ENCODE measurements around the gene SBNO1. TPM values are rescaled to one million over a fixed set of nuclear protein-coding genes. Genes with fewer than 3 reads are reported as not detected.
"Not testable (repeated sequence)": the region's sequence is repeated elsewhere in the genome, so short reads cannot be mapped to it uniquely, and the experiment has no call there.

SBNO1 gene
- 24.7 TPM for polyA plus RNA-seq (2013, experiment 1 of 2)
- 26.0 TPM for polyA plus RNA-seq (2013, experiment 2 of 2)

DNA sequence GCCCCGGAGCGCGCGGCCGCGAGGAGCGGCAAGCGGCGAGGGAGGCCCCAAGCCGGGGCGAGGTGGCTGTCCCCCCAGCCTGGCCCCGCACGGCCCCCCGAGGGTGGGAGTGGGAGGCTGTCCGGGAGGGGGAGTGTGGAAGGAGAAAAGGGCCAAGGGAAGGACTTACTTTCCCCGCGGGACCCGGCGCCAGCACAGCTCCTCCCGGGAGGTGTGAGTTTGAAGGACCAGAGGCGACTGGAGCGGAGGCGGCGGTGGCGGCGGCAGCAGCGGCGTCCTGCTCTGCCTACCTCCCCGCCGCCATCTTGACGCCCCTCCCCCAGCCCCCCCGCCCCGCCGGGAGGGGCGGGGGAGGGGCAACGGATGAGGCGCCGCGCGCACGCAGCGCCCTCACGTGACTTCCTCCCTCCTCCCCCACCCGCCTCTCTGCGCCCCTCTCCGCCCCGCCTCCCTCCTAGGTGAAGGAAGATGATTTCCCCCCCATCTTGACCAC is at the start of gene SBNO1:
TSS of gene SBNO1 (minus strand) at position 316 of the 493 bp plus-strand sequence. CDS start 14,406 bp downstream, outside the sequence.
- H3K4me2 ChIP-seq (ENCODE audit: insufficient read depth, low read length, poor library complexity, severe bottlenecking), result peak within 1 kb of the TSS; percentile 68
- no peak within 1 kb of the TSS for H4K8ac ChIP-seq (ENCODE audit: low read depth, low read length)
- H3K27ac ChIP-seq (replicated peaks; ENCODE audit: low read length), result peak within 1 kb of the TSS; percentile 85
- H2BK120ac ChIP-seq (ENCODE audit: low read depth, low read length), result peak within 1 kb of the TSS; percentile 95
- H2BK5ac ChIP-seq (ENCODE audit: low read length), result peak within 1 kb of the TSS; percentile 99
- H2BK15ac ChIP-seq (ENCODE audit: low read length), result peak within 1 kb of the TSS; percentile 71
- peaks cover 5 to 8% of the 10 kb centered on the region in 2 donors for H3K4me1 ChIP-seq (ENCODE audit: control insufficient read depth in 2 of 2, insufficient read depth in 1 of 2, low read depth in 1 of 2, low read length in 2 of 2)
- H3K18ac ChIP-seq (ENCODE audit: low read length), result peak within 1 kb of the TSS; percentile 98
- no peaks in the 10 kb centered on the region for H3K9me3 ChIP-seq (replicated peaks in 1 of 2; ENCODE audit: control insufficient read depth in 2 of 2, insufficient read depth in 1 of 2, low read depth in 1 of 2, low read length in 2 of 2)
- WGBS, 2 donors (ENCODE audit: extremely low coverage in 2 of 2, insufficient read length in 2 of 2, insufficient replicate concordance in 1 of 2), result no CpG with 5 or more reads among the region's 47 CpGs
- H3K14ac ChIP-seq (ENCODE audit: low read length), result peak within 1 kb of the TSS; percentile 40
- peak within 1 kb of the TSS; percentile 79 for H2AK5ac ChIP-seq (ENCODE audit: low read depth, low read length)
- H2BK12ac ChIP-seq (ENCODE audit: low read length), result peak within 1 kb of the TSS; percentile 22
- peaks cover 0 to 12% of the 10 kb centered on the region in 2 donors for H3K36me3 ChIP-seq (replicated peaks in 1 of 2; ENCODE audit: control insufficient read depth in 2 of 2, insufficient read depth in 2 of 2, low read length in 2 of 2)
- no peaks in the 10 kb centered on the region for H3K27me3 ChIP-seq (ENCODE audit: control insufficient read depth in 3 of 3, insufficient read depth in 3 of 3, low read depth in 1 of 3, low read length in 3 of 3)
- peak within 1 kb of the TSS; percentile 65 to 91 for H3K4me3 ChIP-seq (ENCODE audit: low read length in 2 of 2)
- no peak within 1 kb of the TSS for H4K91ac ChIP-seq (ENCODE audit: low read depth, low read length, poor library complexity)
- H2AFZ ChIP-seq (ENCODE audit: low read length), result peak within 1 kb of the TSS; percentile 94
- DNase-seq (ENCODE audit: low spot score), result peak; percentile 93
- peak within 1 kb of the TSS; percentile 58 for H3K23ac ChIP-seq (ENCODE audit: low read depth, low read length, poor library complexity)
- peak within 1 kb of the TSS; percentile 96 for H3K9ac ChIP-seq (ENCODE audit: low read depth, low read length, poor library complexity)
- H3K79me1 ChIP-seq (ENCODE audit: low read depth, low read length), result peaks cover 4% of the 10 kb centered on the region
- peak within 1 kb of the TSS; percentile 76 for H3K4ac ChIP-seq (ENCODE audit: low read length)

DNA sequence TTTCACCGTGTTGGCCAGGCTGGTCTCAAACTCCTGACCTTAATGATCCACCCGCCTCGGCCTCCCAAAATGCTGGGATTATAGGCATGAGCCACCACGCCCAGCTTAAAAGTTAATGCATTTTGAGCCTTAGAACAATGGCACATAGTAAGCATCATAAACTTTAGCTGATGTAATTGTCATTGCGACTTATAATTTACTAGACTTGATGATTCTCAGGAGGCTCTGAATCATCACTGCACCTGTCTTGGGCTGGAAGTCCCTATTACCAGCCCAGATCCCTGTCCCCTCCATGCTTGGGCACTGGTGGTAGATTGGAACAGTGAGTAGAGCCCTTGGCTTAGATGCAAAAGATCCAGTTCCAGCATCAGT is 45.4 kb upstream of the SBNO1 start:
- Histone ChIP-seq H3K9ac (ENCODE audit: low read depth, low read length, poor library complexity) (no peak overlapping the region), H3K23ac (ENCODE audit: low read depth, low read length, poor library complexity) (no peak overlapping the region), H3K4me1 (ENCODE audit: control insufficient read depth in 2 of 2, insufficient read depth in 1 of 2, low read depth in 1 of 2, low read length in 2 of 2) (no peaks in the 10 kb centered on the region), H3K9me3 (replicated peaks in 1 of 2; ENCODE audit: control insufficient read depth in 2 of 2, insufficient read depth in 1 of 2, low read depth in 1 of 2, low read length in 2 of 2) (no peaks in the 10 kb centered on the region), H3K79me1 (ENCODE audit: low read depth, low read length) (peaks cover 2% of the 10 kb centered on the region), H3K36me3 (replicated peaks in 1 of 2; ENCODE audit: control insufficient read depth in 2 of 2, insufficient read depth in 2 of 2, low read length in 2 of 2) (peaks cover 12 to 47% of the 10 kb centered on the region in 2 donors), H3K4me3 (ENCODE audit: low read length in 2 of 2) (no peak overlapping the region), H3K27ac (replicated peaks; ENCODE audit: low read length) (no peak overlapping the region), H2BK5ac (ENCODE audit: low read length) (no peak overlapping the region), H3K4ac (ENCODE audit: low read length) (no peak overlapping the region), H2AFZ (ENCODE audit: low read length) (no peak overlapping the region), H4K8ac (ENCODE audit: low read depth, low read length) (no peak overlapping the region), H2BK120ac (ENCODE audit: low read depth, low read length) (no peak overlapping the region), H4K91ac (ENCODE audit: low read depth, low read length, poor library complexity) (no peak overlapping the region), H3K4me2 (ENCODE audit: insufficient read depth, low read length, poor library complexity, severe bottlenecking) (no peak overlapping the region), H3K14ac (ENCODE audit: low read length) (no peak overlapping the region), H2AK5ac (ENCODE audit: low read depth, low read length) (no peak overlapping the region), H3K18ac (ENCODE audit: low read length) (no peak overlapping the region), H2BK12ac (ENCODE audit: low read length) (no peak overlapping the region), H3K27me3 (ENCODE audit: control insufficient read depth in 3 of 3, insufficient read depth in 3 of 3, low read depth in 1 of 3, low read length in 3 of 3) (no peaks in the 10 kb centered on the region), H2BK15ac (ENCODE audit: low read length) (no peak overlapping the region)
- no CpG with 5 or more reads among the region's 5 CpGs for WGBS, 2 donors (ENCODE audit: extremely low coverage in 2 of 2, insufficient read length in 2 of 2, insufficient replicate concordance in 1 of 2)
- DNase-seq (ENCODE audit: low spot score), result no peak

DNA sequence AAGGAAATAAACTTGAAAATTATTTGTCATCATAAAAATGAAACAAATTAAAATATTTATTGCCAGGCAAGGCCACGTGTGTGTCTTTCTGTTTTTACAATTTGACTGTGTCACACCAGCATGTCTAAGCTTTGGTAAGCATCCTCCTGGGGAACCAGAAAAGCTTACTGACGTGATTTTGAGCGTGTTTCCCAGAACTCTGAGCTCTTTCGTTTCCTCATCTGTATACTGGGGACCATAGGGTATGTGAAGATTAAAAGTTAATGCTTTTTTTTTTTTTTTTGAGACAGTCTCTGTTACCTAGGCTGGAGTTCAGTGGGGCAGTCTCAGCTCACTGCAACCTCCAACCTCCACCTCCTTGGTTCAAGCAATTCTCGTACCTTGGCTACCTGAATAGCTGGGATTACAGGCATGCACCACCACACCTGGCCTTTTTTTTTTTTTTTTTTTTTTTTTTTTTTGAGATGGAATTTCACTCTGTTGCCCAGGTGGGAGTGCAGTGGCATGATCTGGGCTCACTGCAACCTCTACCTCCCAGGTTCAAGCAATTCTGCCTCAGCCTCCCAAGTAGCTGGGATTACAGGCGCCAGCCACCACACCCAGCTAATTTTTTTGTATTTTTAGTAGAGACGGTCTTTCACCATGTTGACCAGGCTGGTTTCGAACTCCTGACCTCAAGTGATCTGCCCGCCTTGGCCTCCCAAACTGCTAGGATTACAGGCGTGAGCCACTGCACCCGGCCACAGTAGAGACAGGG is 44.8 kb upstream of the SBNO1 start:
- not testable (repeated sequence) for DNase-seq (ENCODE audit: low spot score); H3K4ac ChIP-seq (ENCODE audit: low read length); H2BK5ac ChIP-seq (ENCODE audit: low read length); H3K18ac ChIP-seq (ENCODE audit: low read length); H3K4me1 ChIP-seq (ENCODE audit: control insufficient read depth in 2 of 2, insufficient read depth in 1 of 2, low read depth in 1 of 2, low read length in 2 of 2); H3K4me3 ChIP-seq (ENCODE audit: low read length in 2 of 2); H2BK15ac ChIP-seq (ENCODE audit: low read length); H3K4me2 ChIP-seq (ENCODE audit: insufficient read depth, low read length, poor library complexity, severe bottlenecking); H3K27me3 ChIP-seq (ENCODE audit: control insufficient read depth in 3 of 3, insufficient read depth in 3 of 3, low read depth in 1 of 3, low read length in 3 of 3); H3K14ac ChIP-seq (ENCODE audit: low read length); H2AK5ac ChIP-seq (ENCODE audit: low read depth, low read length); H2BK12ac ChIP-seq (ENCODE audit: low read length); H3K27ac ChIP-seq (replicated peaks; ENCODE audit: low read length); H2AFZ ChIP-seq (ENCODE audit: low read length); H4K8ac ChIP-seq (ENCODE audit: low read depth, low read length); H3K9me3 ChIP-seq (replicated peaks in 1 of 2; ENCODE audit: control insufficient read depth in 2 of 2, insufficient read depth in 1 of 2, low read depth in 1 of 2, low read length in 2 of 2); H2BK120ac ChIP-seq (ENCODE audit: low read depth, low read length); H3K9ac ChIP-seq (ENCODE audit: low read depth, low read length, poor library complexity); H3K23ac ChIP-seq (ENCODE audit: low read depth, low read length, poor library complexity); H4K91ac ChIP-seq (ENCODE audit: low read depth, low read length, poor library complexity); H3K79me1 ChIP-seq (ENCODE audit: low read depth, low read length)
- WGBS, 2 donors (ENCODE audit: extremely low coverage in 2 of 2, insufficient read length in 2 of 2, insufficient replicate concordance in 1 of 2), result no CpG with 5 or more reads among the region's 11 CpGs
- H3K36me3 ChIP-seq (replicated peaks in 1 of 2; ENCODE audit: control insufficient read depth in 2 of 2, insufficient read depth in 2 of 2, low read length in 2 of 2), result peaks cover 15 to 53% of the 10 kb centered on the region in 2 donors

DNA sequence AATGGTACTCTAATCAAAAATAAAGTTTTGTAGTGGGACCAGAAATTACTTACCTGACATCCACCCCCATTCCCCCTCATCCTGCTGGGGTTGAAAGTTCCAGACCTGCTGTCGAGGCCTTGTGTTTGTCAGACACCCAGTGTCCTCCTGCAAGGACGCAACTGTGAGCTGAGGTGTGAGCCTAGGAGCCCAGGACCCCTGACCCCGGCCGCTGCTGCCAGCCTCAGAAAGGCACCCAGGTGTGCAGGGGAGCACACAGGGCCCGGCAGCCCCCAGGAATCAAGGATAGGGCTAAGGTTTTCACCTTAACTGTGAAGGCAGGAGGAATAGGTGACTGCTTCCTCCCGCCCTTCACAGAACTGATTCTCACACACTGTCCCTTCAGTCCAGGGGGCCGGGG is 44.0 kb upstream of the SBNO1 start:
- H3K36me3 ChIP-seq (replicated peaks in 1 of 2; ENCODE audit: control insufficient read depth in 2 of 2, insufficient read depth in 2 of 2, low read length in 2 of 2), result peaks cover 21 to 61% of the 10 kb centered on the region in 2 donors
- not testable (repeated sequence) for H2BK5ac ChIP-seq (ENCODE audit: low read length); H4K8ac ChIP-seq (ENCODE audit: low read depth, low read length); H2AK5ac ChIP-seq (ENCODE audit: low read depth, low read length); H3K18ac ChIP-seq (ENCODE audit: low read length); H2AFZ ChIP-seq (ENCODE audit: low read length); H3K23ac ChIP-seq (ENCODE audit: low read depth, low read length, poor library complexity); H3K4me2 ChIP-seq (ENCODE audit: insufficient read depth, low read length, poor library complexity, severe bottlenecking); H2BK15ac ChIP-seq (ENCODE audit: low read length); H3K27me3 ChIP-seq (ENCODE audit: control insufficient read depth in 3 of 3, insufficient read depth in 3 of 3, low read depth in 1 of 3, low read length in 3 of 3); H2BK120ac ChIP-seq (ENCODE audit: low read depth, low read length); H3K9ac ChIP-seq (ENCODE audit: low read depth, low read length, poor library complexity); H3K4ac ChIP-seq (ENCODE audit: low read length); H3K14ac ChIP-seq (ENCODE audit: low read length); H3K9me3 ChIP-seq (replicated peaks in 1 of 2; ENCODE audit: control insufficient read depth in 2 of 2, insufficient read depth in 1 of 2, low read depth in 1 of 2, low read length in 2 of 2); H4K91ac ChIP-seq (ENCODE audit: low read depth, low read length, poor library complexity); H3K27ac ChIP-seq (replicated peaks; ENCODE audit: low read length); H3K79me1 ChIP-seq (ENCODE audit: low read depth, low read length); H3K4me3 ChIP-seq (ENCODE audit: low read length in 2 of 2); DNase-seq (ENCODE audit: low spot score); H3K4me1 ChIP-seq (ENCODE audit: control insufficient read depth in 2 of 2, insufficient read depth in 1 of 2, low read depth in 1 of 2, low read length in 2 of 2); H2BK12ac ChIP-seq (ENCODE audit: low read length)
- no CpG with 5 or more reads among the region's 7 CpGs for WGBS, 2 donors (ENCODE audit: extremely low coverage in 2 of 2, insufficient read length in 2 of 2, insufficient replicate concordance in 1 of 2)
